GM12878 (cell line): ENCODE measurements around the gene MED13. TPM values are rescaled to one million over a fixed set of nuclear protein-coding genes. Genes with fewer than 3 reads are reported as not detected.

Source experiments
- ATAC-seq: fragments of 200-7000 bp; cut with Tn5 transposase; 3 replicates; pipeline ENCODE4 v1.9.1; 2020; ENCODE audit warnings: mild to moderate bottlenecking, moderate library complexity
- BruUV-seq: library from RNA; stranded (reverse); fragments of 400-500 nt; replicated peaks from 2 replicates; lab custom pipeline; 2021; lab: Mats Ljungman, UMichigan
- CTCF ChIA-PET: fragments of 300-600 bp; sonication (Branson Sonifier 250); formaldehyde crosslinking; extraction: SDS; loops from one replicate; lab custom pipeline; 2021; ENCODE audit warnings: inconsistent platforms; lab: Yijun Ruan, JAX
- POLR2A ChIA-PET: fragments of 350-600 bp; formaldehyde crosslinking; extraction: SDS; loops from one replicate; lab custom pipeline; 2021; ENCODE audit warnings: inconsistent platforms; lab: Charles Lee
- RAD21 ChIA-PET: fragments of 300-600 bp; sonication (Branson Sonifier 250); formaldehyde crosslinking; loops from one replicate; lab custom pipeline; 2023; ENCODE audit warnings: antibody characterized with exemption; ENCODE audit not compliant: unreplicated experiment; lab: Charles Lee
- SMC1A ChIA-PET: fragments of 300-600 bp; sonication (Branson Sonifier 250); formaldehyde crosslinking; loops from one replicate; lab custom pipeline; 2023; ENCODE audit not compliant: unreplicated experiment, uncharacterized antibody; lab: Charles Lee
- DNase-seq: peaks from one replicate; pipeline ENCODE4 v3.0.0-alpha.2; 2011; ENCODE audit warnings: low read depth, low spot score
- FAIRE-seq: peaks from 3 replicates; lab custom pipeline; 2011; peaks lifted over from hg19 to GRCh38; lab: Jason Lieb, UNC
- H2AFZ ChIP-seq: 2 replicates; pipeline ENCODE4 v1.6.0; 2011; ENCODE audit warnings: low read depth, low read length, control low read depth; ENCODE audit not compliant: control insufficient read depth
- H3K27ac ChIP-seq: 2 replicates; pipeline ENCODE4 v1.5.1; 2011; ENCODE audit warnings: control low read depth; ENCODE audit not compliant: control insufficient read depth, insufficient read depth
- H3K27me3 ChIP-seq, 2 experiments: replicated peaks in 1 of 2; 2 replicates each; pipeline versions ENCODE4 v1.6.0 to v1.6.1; 2011; ENCODE audit warnings: low read length in 1 of 2; ENCODE audit not compliant: control insufficient read depth in 2 of 2, insufficient read depth in 2 of 2
- H3K36me3 ChIP-seq, 2 experiments: 2 replicates each; pipeline ENCODE4 v1.5.1; 2011; ENCODE audit warnings: low read length in 1 of 2; ENCODE audit not compliant: control insufficient read depth in 2 of 2, insufficient read depth in 2 of 2
- H3K4me1 ChIP-seq: 2 replicates; pipeline ENCODE4 v1.6.1; 2011; ENCODE audit warnings: mild to moderate bottlenecking, low read length, moderate library complexity, mixed read lengths; ENCODE audit not compliant: control insufficient read depth, insufficient read depth
- H3K4me2 ChIP-seq: 2 replicates; pipeline ENCODE4 v1.6.0; 2011; ENCODE audit warnings: control low read depth; ENCODE audit not compliant: control insufficient read depth, insufficient read depth
- H3K4me3 ChIP-seq: fragments of 200-600 bp; sonication (generic); 2 replicates; pipeline ENCODE4 v1.5.1; 2016
- H3K79me2 ChIP-seq: 2 replicates; pipeline ENCODE4 v1.6.0; 2011; ENCODE audit warnings: low read length; ENCODE audit not compliant: control insufficient read depth, insufficient read depth
- H3K9ac ChIP-seq: 2 replicates; pipeline ENCODE4 v1.8.0; 2011; ENCODE audit warnings: low read length, control low read depth, mixed read lengths; ENCODE audit not compliant: control insufficient read depth, insufficient read depth
- H3K9me3 ChIP-seq: replicated peaks from 3 replicates; pipeline ENCODE4 v1.5.1; 2011; ENCODE audit warnings: mild to moderate bottlenecking, low read length; ENCODE audit not compliant: control insufficient read depth, insufficient read depth
- H4K20me1 ChIP-seq: 2 replicates; pipeline ENCODE4 v1.6.0; 2011; ENCODE audit not compliant: control insufficient read depth, insufficient read depth
- NFXL1 ChIP-seq: fragments of 450-650 bp; IDR thresholded peaks from 2 replicates; pipeline ENCODE4 v1.6.1; 2017; ENCODE audit warnings: antibody characterized with exemption, mild to moderate bottlenecking, borderline replicate concordance
- PRDM15 ChIP-seq: fragments of 450-650 bp; formaldehyde crosslinking; IDR thresholded peaks from 2 replicates; pipeline ENCODE4 v1.4.0; 2020; ENCODE audit warnings: mild to moderate bottlenecking, moderate library complexity
- RFX5 ChIP-seq: IDR thresholded peaks from 2 replicates; pipeline ENCODE4 v1.6.1; 2011; ENCODE audit warnings: low read depth, low read length, improper control_type of control experiment
- WGBS: methylation state at CpG from one replicate; pipeline ENCODE4 v1.1.6; 2016; ENCODE audit warnings: low lambda C conversion rate; ENCODE audit not compliant: insufficient replicate concordance, insufficient coverage; ENCODE audit errors: missing lambda C conversion rate; 5-methylcytosine and 5-hydroxymethylcytosine counted together
- in situ Hi-C: fragments of 300-500 bp; cut with MboI; formaldehyde crosslinking; loops from 9 replicates; pipeline ENCODE4 v1.14.3; 2018; ENCODE audit warnings: mixed read lengths
- intact Hi-C: fragments of 100-400 bp; cut with micrococcal nuclease; formaldehyde crosslinking; loops from one replicate; pipeline ENCODE4 v1.14.2; 2022; ENCODE audit not compliant: unreplicated experiment
- polyA plus RNA-seq, 11 experiments: library from polyadenylated mRNA; depleted of rRNA in 4 of 11; unstranded in 6 of 11; stranded (reverse) in 5 of 11; fragments of >200 nt; fragmentation: Nextera tagmentation in 4 of 11; fragmentation: Illumina TruSeq in 1 of 11; extraction: Ambion mirVana in 4 of 11; extraction: Trizol in 1 of 11; gene quantifications; 1 replicate in 1 of 11; 2 replicates in 10 of 11; pipeline versions ENCODE4 v1.2.1 to v1.2.3, GENCODE V29; 2011 to 2016; ENCODE audit warnings: inconsistent platforms in 2 of 11, missing spikeins in 2 of 11, low read depth in 1 of 11
- total RNA-seq, 4 experiments: library from RNA; depleted of rRNA in 3 of 4; stranded (reverse); fragments of >200 nt in 3 of 4; fragmentation: Illumina TruSeq in 1 of 4; extraction: Trizol in 1 of 4; gene quantifications; 2 replicates each; pipeline versions ENCODE4 v1.2.1 to v1.2.3, GENCODE V29; 2013 to 2021

MED13 gene
- total and polyA plus RNA-seq, 10 of the 15 experiments (the other 5 are each of a cell fraction or from before 2014, with no cell fraction given): 4.6 to 49.7 (median 21.3) TPM

- no peak for TF ChIP-seq RFX5
These were observed 160.9 kb downstream of the MED13 start (continued) for GRCh38 chr17:61904094-61904710.

- POLR2A ChIA-PET: interaction anchor here (0.6 kb wide), 2 partner anchors 11 to 103 kb away, joined by 3 to 7 read pairs; no protein-coding TSS in a partner anchor
- H3K79me2 ChIP-seq: no peaks in the 10 kb centered on the region
- TF ChIP-seq NFXL1 (peak; percentile 65; the same call in 1 of the 2 replicates), PRDM15 (CRISPR knock-in tag) (no peak)
- TF ChIP-seq, all 136 proteins: peak for 1
- no peak overlapping the region for H2AFZ ChIP-seq
- H3K9ac ChIP-seq: no peak overlapping the region
- BruUV-seq: no TSS peak
- in situ Hi-C loops: no loop called here
- no peak for DNase-seq
- no peak for ATAC-seq
- H3K9me3 ChIP-seq: no peaks in the 10 kb centered on the region
- WGBS: 96% methylated on average over 3 of the region's 3 CpGs
- intact Hi-C loops: no loop called here
- H3K4me2 ChIP-seq: no peak overlapping the region
- H3K4me3 ChIP-seq: no peak overlapping the region
- FAIRE-seq: no peak
- ChIA-PET CTCF (interaction anchor here (0.6 to 3.2 kb wide), 2 partner anchors 206 to 210 kb away, joined by 3 to 30 read pairs; no protein-coding TSS in a partner anchor), SMC1A (interaction anchor here (0.7 to 2.6 kb wide), 3 partner anchors 42 to 208 kb away, joined by 3 to 15 read pairs (median 6); no protein-coding TSS in a partner anchor), RAD21 (interaction anchor here (1.1 to 3.6 kb wide), 2 partner anchors 163 to 206 kb away, joined by 4 to 27 read pairs; no protein-coding TSS in a partner anchor)
- H3K27ac ChIP-seq: no peak overlapping the region
- H3K4me1 ChIP-seq: no peaks in the 10 kb centered on the region
- peaks cover 2 to 27% of the 10 kb centered on the region in 2 experiments for H3K36me3 ChIP-seq
- no peaks in the 10 kb centered on the region for H4K20me1 ChIP-seq
- no peaks in the 10 kb centered on the region for H3K27me3 ChIP-seq
These were observed 161.8 kb downstream of the MED13 start for GRCh38 chr17:61903251-61903650.
